ENCODE data around the gene ELL2.

The ELL2 gene

DNA sequence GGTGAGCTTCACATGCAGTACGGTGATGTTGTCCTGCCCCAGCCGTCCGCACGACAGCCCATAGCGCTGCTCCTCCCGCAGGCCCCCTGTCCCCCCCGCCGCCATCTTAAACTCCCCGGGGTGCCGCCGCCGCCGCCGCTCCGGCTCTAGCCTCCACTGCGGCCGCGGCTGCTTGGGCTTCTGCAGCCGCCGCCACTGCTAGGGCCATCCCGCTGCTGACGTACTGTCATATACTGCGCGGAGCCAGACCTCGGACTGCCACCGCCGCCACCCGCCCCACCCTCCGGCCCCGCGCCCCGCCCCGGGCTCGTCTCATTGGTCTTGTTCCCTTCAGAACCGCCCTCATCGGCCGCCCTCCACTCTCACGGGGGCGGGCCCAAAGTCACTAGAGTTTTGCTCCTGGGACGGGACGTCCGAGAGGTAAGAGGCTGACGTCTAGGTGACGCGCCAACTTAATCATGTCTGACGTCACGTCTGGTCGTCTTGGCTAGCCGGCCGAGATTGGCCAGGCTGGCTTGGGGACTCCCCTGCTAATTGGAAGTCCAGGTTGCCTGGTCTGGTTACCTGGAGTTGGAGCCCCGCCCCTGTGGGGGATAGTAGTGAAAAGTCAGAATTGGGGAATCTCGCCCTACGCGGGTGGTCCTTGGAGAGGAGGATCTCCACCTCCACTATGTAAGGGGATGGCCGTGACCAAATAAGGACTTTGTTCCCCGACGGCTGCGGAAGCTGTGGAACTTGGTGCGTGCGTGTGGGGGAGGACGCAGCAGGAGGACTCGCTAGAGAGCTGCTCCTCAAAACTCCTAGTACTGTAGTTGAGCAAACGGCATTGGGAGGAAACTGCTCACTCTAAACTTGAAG lies at the start of gene ELL2:
TSS of gene ELL2 (minus strand) at position 235 of the 858 bp plus-strand sequence. CDS start at position 105, 130 bp downstream.
- peak; percentile 86 to 87 for ATAC-seq

DNA sequence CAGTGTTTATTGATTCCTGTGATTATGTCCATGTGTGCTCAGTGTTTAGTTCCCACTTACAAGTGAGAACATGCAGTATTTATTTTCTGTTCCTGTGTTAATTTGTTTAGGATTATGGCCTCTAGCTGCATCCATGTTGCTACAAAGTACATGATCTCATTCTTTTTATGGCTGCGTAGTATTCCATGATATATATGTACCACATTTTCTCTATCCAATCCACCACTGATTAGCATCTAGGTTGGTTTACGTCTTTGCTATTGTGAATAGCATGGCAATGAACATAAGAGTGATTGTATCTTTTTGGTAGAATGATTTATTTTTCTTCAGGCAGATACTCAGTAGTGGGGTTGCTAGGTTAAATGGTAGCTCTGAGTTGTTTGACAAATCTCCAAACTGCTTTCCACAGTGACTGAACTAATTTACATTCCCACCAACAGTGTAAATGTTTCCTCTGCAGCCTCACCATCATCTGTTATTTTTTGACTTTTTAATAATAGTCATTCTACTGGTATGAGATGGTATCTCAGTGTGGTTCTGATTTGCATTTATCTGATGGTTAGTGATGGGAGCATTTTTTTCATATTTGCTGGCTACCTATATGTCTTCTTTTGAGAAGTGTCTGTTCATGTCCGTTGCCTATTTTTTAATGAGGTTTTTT lies 47.5 kb upstream of the ELL2 start:
- no peak for ATAC-seq

DNA sequence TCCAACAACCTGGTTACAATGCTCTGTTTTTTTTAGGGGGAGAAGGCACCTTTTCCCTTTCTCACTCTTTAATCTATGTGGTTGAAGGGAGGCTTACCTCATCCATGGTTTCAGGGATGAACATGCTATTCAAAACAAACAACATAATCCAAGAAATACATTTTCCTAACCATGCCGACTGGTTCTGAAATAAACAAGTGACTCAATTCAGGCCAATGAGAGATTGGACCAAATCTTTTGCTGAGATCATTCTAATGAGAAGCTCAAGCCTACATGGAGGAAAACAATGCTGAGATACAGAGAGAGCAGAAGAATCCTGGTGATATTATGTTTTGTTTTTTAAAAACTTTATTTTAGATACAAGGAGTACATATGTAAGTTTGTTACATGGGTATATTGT lies 46.8 kb upstream of the ELL2 start:
- no peak for ATAC-seq

DNA sequence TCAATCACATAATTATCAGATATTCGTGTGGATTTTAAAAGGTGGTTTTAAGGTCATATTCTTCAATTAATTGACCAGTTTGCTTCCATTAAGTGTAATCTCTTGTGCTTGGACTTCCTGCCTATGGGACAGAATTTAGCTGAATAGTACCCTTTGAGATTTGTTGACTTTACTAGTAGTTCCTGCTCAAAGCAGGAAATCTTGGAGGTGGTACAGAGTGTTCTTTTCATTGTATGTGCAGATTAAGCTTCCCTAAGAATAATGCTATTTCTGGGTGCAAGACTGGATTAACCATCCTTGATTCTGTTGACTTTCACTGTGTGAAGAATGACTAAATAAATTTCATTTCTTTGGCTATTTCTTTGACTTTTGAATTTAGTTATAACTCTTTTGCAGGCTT lies 45.4 kb upstream of the ELL2 start:
- ATAC-seq, result no peak

DNA sequence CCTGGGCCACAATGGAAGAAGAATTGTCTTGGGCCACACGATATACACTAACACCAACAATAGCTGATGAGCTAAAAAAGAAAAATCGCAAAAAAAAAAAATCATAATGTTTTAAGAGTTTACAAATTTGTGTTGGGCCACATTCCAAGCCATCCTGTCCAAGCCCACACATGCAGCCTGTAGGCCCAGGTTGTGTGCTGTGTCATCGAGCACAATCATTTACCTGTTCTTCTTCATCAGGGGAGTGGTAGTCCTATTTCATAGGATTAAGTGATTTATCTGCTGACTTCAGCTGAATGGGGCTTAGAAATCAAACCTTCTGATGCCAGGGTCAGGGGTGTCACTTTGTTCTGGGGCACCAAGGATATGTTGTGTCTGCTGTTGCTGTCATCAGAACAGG lies 44.6 kb upstream of the ELL2 start:
- no peak for ATAC-seq

DNA sequence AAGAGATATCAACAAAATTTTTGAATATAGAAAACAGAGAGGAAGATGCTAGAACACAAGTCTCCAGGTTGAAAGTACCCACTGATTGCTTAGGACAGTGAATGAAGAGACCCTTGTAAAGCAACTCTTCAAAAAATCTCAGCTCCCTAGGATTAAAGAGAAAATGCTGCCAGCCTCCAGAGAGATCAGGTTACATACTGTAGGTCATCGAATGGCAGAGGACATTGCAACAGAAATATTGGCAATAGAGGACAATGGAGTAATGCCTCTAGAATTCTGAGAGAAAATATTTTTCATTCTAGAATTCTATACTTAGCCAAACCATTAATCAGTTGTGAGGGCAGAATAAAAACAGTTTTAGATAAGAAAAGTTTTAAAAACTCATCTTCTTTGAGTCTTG lies 43.1 kb upstream of the ELL2 start:
- no peak for ATAC-seq

DNA sequence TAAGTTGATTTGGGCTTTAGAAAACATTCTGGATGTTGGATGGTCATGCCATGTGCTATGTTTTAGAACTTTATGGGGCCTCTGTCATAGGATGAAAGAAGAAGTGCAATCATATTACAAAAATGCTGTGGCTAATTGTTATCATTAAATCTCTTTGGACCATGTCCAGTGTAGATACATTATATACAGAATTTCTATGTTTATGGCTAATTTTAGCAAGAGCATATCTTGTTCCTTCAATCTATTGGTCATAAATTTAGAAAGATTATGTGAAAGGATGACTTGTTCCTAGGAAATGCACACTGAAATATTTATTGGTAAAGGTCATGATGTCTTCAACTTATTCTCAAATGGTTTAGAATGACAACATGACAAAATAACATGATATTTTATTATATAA lies 42.4 kb upstream of the ELL2 start:
- ATAC-seq, result no peak

DNA sequence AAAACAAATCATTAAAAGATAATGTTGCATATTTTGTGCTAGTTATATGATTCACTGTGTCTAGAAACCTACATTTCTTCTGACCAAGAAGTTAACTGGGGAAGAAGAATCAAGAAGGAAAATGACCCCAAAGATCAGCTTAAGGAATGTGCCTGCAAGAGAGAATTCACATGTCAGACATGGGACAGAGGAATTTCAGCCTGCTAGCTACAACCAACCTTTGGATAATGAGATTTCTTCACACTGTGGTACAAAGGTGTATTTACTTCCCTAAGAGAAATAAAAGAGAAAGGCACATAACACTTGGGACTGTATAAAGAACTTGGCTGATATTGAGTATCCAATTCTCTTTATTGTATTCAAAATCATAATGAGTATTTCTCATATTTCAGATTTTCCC lies 39.6 kb upstream of the ELL2 start:
- no peak for ATAC-seq

DNA sequence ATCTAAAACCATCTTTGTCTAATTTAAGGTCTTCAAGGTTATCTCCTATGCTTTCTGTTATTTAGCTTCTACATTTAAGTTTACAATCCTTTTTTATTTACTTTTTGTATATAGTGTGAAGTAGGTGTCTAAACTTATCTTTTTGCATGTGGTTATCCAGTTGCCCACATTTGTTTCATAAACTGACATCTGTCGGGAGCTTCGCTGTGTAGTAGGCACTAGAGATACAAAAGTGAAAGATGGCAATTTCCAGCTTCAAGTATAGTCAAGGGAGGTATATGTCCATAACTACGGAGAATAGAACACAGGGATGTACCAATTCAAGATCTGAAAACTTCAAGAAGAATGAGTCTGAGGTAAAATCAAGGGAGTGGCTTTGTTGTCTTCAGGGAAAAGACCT lies 38.7 kb upstream of the ELL2 start:
- no peak for ATAC-seq

DNA sequence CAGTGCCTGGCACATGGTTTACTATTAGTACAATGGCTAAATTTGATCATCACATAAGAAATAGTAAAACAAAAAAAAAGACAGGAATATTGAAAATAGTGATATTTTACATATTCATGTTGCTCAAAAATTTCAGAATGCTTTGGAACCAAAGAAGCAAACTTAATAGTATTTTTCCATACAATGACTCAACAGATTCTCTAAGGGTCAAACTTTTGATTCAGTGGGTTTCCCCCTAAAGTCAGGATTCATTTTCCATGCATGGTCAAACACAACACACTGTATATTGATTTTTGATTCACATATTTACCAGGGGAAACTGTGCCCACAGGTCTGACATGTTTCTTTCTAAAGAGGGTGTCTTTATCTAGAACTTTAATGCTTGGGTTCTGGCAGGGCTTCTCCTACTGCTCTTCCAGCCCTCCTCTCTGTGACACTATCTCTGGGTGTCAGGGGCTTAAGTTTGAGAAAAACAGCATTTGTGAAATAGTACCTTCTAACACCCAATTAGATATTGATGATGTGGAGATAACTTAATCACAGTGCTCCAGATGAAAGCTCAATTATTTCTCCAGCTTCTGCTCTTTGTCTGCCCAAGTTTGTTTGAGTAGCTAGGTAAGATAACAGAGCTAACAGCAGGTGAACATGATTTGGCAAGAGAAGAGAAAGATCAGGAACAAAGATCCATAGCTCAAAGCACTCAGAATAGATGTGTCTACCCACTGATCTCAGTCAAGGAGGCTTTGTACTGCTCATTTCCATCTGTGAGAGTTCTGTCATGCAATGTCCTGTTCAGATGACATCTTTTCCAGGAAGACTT lies 35.5 kb upstream of the ELL2 start:
- ATAC-seq, result no peak

DNA sequence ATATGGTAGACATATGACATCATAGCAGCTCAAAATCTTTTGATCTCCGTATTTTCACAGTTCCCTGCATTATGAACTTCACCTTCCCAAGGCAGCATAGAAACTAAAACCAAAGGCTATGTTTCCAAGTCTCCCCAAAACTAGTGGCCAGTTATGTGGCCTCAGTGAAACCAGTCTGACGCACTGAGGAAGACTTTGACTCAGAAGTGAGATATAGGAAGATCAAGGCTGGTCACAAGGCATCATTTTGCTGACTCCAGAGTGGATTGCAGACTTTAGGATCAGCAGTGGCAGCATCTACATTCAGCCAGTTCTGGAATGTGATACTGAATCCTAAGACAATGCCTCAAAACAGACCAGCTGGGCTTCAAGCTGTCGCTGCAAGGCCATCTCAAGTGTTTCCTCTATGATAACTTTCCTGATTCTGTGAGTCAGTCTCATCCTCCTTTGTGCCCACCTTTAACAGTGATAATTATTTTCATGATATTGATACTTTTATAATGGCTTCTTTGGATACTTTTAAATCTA lies 34.4 kb upstream of the ELL2 start:
- no peak for ATAC-seq

DNA sequence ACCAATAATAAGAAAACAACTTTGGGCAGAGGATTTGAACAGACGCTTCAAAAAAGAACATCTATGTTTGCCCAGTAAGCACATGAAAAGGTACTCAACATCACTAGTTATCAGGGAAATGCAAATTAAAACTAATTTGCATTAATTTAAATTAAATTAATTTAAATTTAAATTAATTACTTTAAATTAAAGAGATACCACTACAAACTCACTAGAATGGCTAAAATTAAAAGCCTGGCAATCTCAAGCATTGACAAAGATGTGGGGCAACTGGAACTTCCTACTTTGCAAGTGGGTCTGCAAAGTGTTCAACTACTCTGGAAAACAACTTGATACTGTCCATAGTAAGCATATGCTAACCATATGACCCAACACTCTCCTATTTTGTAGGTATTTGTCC lies 32.1 kb upstream of the ELL2 start:
- ATAC-seq, result no peak

DNA sequence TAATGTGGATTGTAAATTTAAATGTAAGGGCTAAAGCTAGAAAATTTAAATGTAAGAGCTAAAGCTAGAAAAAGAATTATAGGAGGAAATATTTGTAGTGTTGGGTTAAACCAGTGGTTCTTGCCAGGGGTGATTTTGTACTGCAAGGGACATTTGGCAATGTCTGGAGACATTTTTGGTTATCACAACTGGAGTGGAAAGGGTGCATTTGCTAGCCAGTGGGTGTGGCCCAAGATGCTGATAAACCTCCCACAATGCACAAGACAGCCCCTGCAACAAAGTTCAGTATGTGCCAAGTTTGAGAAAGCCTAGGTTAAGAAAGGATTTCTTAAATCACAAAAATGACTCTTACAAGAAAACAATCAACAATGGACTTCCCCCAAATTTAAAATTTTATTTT lies 31.6 kb upstream of the ELL2 start:
- ATAC-seq, result no peak

DNA sequence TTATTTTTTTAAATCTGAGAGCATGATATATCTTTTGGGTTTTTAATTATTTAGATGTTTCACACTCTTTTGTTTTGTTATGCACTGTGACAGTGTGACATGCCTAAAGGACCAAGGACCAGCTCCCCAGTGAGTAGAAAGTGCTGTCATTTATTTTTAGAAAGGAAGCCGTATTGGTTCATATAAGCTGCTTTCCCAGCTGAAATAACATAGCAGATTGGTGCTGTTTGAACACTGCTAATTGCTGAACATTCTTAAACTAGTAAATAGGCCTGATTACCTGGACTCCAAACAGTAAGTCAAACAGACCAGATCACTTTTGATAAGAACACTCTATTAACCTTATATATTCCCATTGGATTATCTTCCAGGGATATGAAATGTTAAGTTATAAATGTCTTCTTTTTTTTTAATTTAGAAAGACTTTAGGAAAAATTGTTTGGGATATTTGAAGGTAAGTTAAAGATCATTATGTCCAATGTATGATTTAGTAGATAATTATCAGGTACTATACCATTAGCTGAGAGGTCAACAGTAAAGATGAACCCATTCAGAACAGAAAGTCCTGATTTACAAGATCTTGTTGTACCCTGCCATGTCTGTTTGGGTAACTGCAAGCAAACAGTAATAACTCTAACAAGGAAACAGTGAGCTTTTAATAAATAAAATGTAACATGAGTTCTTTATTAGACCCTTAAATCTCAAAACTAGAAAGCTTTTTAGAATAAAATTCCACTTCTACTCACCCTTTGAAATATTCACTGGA lies 27.8 kb upstream of the ELL2 start:
- no peak for ATAC-seq

DNA sequence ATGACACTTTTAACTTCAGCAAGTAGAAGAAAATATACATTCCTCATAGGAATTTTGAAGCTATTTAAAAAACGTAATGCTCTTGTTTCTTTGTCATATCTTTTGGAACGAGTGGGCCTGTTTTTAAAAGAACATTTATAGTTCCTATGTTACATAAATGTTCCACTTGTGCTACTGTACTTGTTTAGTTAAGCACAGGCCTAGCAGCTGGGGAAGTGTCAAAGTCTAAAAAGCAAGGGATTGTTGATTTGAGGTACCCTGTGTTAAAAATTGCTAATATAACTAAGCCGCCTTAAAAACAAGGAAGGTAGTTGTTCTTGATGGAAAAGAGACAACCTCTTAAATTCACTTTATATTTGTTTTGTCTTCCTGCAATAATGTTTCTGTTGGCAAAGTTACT lies 27.2 kb upstream of the ELL2 start:
- no peak for ATAC-seq

DNA sequence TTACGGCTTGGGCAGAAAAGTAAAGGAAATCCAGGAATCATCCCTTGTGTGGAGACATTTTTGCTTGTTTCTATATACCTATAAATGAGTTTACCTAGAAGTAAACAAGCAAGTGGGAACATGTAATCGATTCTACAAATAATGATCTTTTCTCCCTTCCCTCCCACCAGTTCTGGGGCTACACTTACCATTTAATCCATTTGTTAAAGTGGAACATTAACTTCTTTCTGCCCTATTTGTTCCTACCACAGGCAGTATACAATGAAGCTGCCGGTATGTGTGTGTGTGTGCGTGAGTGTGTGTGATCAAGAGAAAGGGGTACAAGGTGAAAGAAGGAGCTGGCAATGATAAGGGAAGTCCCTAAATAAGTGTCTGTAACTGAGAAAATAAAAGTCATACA lies 26.4 kb upstream of the ELL2 start:
- no peak for ATAC-seq

DNA sequence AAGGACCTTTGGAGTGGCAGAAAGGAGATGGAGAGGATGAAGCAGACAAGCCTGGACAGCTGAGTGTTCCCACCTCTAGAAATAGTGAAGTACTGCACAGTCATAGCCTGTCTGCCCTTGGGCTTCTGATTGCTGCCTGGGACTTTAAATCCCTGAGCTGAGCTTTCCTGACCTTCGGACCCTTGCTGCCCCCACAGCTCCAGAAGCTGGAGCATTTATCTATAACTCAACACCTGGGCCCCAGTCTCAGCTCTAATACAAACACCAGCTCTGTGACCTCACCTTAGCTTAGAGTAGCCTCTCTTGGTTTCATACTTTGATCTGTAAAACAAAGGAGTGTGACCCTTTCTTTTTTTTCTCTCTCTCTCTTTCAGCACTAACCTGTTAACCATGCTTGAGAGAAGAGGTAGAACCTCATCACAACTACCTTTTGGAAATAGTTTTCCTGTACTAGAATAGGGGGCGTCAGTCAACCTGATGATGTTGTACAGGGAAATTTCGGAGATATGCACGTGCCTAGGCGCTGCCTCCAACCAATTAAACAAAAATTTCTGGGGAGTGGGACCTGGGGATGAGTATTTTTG lies 25.4 kb upstream of the ELL2 start:
- no peak for ATAC-seq

DNA sequence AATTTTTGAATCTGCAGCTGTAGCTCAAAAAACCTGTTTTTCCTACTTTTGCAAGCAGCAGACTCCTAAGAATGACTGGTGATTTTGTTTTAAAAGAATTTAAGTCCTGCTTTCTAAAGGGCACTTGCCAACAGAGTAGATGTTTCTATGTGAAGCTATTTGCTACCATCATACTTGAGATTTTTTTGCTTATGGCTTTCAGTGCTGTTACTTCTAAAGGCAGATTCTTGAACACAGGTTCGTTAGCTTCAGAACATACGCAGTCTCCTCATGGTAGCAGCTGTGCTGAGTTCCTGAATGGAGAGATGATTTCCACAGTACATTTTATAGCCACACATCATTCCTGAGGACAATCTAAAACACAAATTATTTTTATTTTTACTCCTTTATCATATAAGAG lies 24.4 kb upstream of the ELL2 start:
- ATAC-seq, result no peak

DNA sequence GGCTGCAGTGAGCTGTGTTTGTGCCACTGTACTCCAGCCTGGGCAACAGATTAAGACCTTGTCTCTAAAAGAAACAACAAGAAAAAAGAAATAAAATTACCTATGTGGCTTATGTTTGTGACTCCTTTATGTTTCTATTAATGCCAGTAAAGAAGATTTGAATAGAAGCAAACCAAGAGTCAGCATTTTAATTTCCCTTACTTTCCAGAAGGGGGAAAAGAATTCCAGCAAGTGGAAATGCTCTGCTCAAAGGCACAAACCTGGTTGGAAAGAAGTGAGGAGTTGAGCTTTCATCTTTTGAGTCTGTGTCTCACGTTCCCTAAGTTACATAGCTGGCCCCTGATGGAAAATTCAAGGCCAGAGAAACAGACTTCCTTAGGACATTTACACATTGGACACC lies 23.6 kb upstream of the ELL2 start:
- no peak for ATAC-seq

DNA sequence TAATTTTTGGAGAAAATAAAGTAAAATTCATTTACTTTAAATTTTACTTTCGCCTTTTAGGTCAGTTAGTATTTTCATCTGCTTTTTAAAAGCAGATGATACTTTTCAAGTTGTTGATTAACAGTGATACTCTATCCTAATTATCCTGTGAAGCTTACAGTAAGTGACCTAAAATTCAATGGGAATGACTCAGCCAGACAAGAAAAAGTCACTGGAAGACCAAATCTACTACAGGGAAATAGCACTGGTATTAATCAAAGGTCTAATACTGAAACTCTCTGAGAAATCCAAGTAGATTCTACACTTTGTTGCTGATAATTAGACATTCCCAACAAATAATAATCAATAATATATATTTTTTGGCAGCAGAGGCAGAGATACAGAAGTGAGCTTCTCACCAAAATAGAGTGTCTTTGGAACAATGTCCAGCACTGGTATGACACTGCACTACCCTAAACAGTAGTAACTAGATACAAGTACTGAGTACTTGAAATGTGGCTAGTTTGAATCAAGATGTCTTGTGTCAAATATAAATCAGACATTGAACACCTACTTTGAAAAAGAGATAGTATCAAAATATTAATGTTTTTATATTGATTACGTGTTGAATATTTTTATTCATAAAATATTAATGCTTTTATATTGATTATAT lies 22.8 kb upstream of the ELL2 start:
- ATAC-seq, result no peak

DNA sequence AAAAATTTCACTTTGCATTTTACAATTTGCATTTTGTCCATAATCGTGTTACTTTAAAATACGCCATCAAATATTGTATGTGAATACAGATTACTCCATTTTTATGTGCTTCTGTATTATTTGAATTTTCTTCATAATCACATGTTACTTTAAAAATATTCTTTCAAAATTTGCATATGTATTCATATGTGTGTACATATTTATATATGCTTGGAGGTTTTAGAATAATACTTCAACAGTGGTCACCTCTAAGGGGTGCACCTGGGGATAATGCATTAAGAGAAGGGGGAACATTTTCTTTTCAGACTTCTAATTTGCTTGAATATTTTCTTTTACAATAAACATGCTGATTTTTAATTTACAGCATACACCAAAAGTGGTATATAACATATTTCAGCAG lies 21.9 kb upstream of the ELL2 start:
- no peak for ATAC-seq

DNA sequence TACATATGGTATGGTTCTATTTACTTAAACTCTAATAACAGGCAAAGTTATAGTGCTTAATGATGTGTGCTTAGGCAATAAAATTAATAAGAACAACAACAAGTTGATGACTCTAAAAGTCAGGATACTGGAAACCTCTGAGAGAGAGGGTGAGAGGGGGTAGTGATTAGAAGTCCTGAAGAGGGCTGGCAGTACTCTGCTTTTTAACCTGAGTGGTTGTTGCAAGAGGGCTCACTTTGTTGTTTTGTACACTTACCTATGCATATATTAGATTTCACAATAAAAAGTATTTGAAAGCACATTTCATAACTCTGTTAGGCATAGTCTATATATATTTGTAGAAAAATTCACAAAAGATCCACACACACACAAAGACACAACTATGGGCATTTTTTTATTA lies 21.4 kb upstream of the ELL2 start:
- no peak for ATAC-seq

Data from activated CD4-positive, CD25-positive, alpha-beta regulatory T cell treated with anti-CD3 and anti-CD28 coated beads, Interleukin-2, amount 50 U/mL, for 24 hours (primary cell).